CD4-positive, alpha-beta T cell treated with Interleukin-17A for 1 hour (primary cell): Measurements from ENCODE around the gene PTPRE.

Experiments
- DNase-seq: peaks from one replicate; pipeline ENCODE4 v3.0.0-alpha.2; 2020

PTPRE gene, protein sequence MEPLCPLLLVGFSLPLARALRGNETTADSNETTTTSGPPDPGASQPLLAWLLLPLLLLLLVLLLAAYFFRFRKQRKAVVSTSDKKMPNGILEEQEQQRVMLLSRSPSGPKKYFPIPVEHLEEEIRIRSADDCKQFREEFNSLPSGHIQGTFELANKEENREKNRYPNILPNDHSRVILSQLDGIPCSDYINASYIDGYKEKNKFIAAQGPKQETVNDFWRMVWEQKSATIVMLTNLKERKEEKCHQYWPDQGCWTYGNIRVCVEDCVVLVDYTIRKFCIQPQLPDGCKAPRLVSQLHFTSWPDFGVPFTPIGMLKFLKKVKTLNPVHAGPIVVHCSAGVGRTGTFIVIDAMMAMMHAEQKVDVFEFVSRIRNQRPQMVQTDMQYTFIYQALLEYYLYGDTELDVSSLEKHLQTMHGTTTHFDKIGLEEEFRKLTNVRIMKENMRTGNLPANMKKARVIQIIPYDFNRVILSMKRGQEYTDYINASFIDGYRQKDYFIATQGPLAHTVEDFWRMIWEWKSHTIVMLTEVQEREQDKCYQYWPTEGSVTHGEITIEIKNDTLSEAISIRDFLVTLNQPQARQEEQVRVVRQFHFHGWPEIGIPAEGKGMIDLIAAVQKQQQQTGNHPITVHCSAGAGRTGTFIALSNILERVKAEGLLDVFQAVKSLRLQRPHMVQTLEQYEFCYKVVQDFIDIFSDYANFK

DNA sequence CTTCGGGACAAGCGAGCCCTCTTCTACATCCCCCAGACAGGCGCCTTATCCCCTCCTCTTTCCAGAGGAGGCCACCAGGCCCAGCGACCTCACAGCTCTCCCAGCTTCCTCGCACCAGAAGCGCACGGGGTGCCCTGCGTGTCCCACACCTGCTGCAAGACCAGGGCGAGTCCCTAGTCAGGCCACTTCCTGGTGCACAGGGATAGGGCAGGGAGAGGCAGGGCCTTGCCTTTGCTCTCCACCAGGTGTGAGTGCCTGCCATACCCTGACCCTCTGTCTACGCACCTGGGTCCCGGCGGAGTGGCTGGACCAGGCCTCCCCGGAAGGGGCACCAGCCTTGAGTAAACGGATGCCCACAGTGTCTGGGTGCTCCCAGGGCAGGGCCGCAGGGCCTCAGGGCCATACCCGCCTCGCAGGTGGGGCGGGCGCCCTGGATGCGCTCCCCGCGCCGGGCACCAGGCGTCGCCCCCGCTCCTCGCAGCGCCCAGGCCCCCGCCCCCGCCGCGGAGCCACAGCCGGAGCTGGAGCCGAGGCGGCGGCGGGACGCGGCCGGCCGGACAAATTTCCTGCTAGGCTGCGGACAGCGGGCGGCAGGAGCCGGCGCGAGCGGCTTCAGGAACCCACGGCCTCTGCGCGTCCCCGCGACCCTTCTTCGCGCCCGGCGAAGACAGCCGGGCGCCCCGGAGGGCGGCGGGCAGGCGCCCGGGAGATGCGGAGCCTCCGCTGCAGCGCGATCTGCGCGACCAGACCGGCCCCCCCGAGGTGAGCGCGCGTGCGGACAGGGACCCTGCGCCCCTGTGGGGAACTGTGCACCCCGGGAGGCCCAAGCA is at the start of gene PTPRE:
TSS of gene PTPRE (plus strand) at position 556 of the 830 bp plus-strand sequence. CDS start 133,779 bp downstream, outside the sequence.
- DNase-seq = peak; percentile 48

DNA sequence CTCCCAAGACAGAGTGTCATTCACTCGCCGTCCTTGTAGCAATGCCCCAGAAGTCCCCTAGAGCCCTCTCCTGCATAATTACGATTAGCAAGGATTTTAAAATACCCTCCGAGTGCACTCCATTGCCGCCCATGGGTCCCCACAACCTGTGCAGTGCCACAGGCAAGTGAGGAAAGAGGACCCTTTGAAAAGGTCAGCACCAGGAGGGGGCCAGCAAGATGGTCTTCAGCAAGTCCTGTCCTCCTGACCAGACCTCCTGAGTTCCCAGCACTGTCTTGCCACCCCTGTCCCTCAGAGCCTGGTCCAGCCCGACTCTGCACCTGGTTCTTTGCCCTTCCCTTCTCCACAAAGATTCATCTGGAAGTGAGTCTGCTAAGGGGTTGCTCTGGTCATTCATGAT is 46.3 kb upstream of the PTPRE start:
- no peak for DNase-seq

DNA sequence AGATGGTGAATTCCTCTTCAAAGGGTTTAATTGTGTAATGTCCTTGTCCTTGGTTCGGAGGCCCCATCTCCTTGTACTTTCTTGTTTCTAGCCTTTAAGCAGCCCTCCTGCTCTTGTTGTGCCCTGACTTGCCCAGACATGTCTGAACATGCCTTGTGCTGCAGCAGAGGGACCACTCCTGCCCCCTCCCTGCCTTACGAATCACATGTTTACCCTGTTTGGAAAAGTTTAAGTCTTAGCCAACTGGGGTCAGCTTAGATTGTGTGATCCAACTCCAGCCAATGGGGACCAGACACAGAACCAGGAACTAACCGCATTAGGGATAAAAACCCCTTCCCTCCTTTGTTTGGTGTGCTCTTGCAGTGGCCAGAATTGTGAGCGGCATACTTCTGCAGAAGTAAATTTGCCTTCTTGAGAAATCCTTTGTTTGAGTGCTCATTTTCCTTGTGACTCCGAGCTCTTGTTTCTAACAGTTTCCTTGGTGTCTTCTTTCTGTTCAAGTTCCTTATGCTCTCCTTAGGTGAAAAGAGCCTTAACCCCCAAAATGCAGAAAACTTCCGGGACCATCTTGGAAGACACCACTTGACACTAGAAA is 43.6 kb upstream of the PTPRE start:
- DNase-seq = no peak

DNA sequence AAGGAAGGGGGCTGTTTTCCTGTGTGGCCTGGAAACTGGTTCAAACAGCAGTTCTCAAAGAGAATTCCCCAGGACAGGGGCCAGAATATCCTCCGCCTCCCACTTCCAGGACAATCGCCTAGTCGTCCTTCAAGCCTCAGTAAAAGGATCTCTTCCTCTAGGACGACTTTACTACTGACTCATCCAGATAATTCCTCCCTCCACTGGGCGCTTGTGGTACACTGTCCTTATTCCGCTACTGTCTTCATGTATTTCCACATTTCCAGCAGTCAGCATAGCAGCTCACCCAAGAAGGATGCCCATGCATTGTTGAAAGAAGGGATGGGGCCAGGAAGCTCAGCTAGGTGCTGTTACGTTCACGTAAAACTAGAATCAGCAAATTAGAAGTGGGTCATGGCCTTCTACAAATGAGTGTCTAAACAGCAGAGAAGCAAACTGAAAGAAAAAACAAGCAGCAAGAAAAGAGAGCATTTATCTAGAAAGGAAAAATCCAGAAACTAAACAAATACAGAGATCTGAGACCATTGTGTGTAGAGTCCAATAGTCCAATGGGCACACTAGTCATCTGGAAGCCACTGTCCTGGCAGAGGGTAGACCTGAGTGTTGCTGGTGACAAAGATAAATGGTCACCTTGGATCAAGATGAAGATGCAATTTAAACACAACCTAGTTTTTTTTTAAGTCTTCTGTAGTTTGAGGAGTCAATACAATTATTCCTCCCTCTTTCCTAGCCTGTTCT is 40.5 kb upstream of the PTPRE start:
- no peak for DNase-seq

DNA sequence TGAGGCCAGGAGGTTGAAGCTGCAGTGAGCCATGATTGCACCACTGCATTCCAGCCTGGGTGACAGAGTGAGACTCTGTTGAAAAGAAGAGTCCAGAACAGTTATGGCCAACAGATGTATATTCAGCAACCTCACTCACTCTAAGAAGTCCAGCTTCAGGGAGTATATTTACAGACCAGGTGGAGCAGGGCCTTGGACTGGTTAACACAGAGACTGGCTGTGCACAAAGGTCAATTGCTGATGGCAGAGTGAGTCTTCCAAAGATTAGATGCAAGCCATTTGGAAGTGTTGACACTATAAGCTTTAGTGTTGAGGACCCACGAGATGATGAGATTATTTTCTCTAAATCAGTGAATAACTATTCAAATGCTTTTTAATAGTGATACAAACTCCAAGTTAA is 39.1 kb upstream of the PTPRE start:
- DNase-seq = no peak

DNA sequence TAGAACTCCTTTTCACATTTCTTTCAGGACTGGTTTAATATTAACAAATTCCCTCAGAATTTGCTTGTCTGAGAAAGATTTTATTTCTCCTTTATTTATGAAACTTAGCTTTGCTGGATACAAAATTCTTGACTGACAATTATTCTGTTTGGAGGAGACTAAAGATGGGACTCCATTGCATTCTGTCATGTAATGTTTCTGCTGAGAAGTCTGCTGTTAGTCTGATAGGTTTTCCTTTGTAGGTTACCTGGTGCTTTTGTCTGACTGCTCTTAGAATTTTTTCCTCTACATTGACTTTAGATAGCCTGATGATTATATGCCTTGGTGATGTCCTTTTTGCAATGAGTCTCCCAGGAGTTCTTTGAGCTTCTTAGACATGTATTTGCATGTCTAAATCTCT is 37.6 kb upstream of the PTPRE start:
- no peak for DNase-seq

DNA sequence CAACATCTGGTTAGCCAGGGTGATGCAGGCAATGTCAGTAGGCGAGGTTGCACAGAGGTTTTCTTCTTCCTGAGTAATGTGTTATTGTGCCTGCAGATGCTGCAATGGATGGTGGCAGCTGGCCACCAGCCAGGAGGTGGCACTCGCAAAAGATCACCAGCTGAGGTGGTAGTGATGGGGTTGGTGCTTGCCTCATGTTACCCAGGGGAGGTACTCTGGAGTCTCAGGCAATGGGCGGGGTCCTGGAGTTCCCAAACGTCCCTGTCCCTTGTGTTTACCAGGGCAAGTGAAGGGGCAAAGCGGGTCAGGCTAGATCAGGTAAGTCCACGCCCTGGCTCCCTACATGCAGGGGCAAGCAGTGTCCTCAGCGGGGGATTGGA is 35.3 kb upstream of the PTPRE start:
- DNase-seq = no peak

DNA sequence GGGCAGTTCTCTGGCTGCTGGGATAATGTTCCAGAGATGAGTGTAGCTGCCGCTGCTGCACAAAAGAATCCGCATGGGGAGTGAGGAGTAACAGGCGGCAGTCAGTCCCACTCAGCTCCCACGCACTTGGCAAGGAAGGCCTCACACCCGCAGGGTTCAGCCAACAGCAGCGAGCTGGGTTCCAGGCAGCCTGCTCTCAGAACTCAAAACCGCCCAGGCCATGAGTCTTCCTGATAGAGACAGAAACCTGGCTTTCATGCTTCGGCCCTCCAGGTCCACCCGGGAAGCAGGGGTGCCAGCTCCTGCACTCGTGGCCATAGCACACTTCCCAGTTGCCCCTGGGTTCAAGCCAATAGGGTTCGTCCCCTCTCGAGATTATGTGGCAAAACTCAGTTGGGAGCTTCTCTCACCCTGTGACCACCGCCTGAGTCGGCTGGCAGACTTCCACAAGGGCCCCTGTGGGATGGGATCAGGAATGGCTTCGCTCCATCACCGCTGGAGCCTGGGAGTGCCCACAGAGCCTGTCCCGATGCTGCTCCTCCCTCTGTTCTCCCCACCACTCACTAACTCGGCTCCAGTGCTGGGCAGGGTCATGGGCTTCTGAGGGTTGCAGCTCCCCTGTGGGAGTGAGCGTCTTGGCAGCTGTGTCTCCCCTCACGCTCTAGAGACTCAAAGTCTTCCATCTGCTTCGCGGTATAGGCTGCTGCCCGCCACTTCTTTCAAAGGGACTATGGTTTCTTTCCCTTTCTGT is 34.7 kb upstream of the PTPRE start:
- no peak for DNase-seq

DNA sequence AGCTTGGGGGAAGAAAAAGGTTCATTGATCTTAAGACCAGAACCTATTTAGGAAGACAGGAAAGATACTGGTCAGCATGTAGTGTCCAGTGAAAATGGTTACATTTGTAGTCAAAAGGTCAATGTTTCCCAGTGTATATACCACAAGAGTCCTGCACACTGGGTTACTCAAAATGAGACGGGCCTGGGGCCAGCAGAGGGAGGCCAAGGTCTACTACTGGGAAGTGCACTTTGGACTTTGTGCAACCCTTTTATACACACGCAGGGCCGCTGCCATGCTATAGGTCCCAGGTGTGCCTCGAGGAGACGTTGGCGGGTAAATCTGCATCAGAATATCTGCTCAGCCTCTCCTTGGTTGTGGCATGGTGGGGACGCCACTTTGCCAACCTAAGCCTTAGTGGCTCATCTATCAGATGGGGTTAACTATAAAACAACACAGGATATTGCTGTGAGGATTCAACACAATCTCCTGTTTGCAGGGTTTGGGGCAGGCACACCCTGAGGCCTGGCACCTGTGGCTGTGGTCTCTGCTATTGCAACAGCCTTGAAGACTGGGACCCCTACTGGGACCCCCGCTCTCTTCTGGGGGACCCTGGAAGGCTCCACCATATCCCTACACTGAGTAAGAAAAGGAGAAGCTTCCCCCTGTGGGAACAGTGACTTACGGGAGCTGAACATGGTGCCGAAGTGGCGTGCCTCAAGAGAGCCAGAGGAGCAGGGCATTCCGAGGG is 33.9 kb upstream of the PTPRE start:
- DNase-seq = no peak

DNA sequence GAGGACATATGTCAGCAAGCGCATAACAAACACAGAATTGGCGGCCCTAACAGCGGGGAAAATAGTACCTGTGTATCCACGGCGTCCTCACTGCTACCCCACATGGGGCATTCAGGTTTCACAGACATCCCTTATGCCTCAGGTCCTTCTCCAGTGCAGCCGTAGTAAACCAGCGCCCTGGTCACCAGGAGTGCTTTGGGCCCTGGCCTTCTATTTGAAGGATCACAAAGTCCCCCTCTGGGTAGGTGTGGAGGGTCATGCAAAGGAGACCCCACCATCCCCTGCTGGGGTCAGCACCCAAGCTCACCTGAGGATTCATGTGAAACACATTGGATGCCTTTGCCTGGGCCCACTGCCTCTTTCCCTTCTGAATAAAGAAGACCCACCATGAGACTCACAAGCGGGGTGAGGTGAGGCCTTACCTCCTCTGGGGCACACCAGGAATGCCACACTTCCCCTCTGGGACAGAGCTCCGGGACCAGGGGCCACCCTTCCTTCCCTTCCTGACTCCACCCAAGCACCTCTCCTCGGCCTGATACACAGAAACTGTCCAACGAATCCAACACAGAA is 32.9 kb upstream of the PTPRE start:
- DNase-seq = no peak

DNA sequence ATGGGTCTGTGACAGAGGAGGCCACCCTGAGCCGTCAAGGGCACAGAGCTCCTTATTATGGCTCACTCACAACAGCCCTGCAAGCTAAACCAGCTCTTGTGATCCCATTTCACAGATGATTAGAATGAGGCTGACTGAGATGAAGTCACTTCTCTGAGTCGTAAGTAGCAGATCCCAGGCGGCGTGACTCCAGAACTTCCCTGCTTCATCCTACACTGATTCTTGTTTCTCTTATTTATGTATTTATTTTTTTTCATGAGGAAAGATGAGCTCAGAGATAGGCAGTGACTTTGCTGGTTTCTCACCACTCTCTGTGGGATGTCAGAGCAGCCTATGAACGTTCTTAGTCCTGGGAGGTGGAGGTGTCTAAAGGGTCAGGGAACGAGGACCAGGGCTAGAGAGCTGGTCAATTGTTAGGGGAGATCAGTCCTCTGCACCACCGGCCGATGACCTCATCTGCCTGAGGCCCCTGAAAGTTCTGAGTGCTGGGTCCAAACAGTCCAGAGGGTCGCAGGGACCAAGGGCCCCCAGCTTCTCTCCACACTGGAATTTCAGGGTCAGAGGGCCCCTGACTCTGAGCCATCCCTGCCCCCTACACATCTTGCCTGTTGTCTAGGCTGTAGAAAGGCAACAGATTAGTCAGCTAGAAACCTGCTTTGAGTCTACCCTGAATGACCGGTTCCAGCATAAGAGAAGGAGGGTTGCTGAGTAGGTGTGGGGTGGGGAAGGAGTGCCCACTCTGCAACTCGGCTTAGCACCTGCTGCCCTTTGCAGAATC is 32.0 kb upstream of the PTPRE start:
- DNase-seq = no peak

DNA sequence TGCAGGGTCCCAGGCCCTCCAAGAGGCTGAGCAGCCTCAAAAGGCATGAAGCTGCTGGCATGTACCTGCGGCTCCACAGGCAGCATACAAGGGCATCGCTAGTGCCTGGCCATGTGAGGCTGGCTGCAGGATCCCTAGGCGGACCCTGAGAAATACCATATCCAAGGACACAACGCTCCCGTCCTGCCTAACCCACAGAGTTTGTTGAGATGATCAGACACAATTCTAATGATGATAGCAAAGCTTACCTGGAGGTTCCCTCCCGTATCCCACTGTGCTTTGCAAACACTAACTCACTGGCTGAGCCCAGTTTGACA is 31.5 kb upstream of the PTPRE start:
- no peak for DNase-seq

DNA sequence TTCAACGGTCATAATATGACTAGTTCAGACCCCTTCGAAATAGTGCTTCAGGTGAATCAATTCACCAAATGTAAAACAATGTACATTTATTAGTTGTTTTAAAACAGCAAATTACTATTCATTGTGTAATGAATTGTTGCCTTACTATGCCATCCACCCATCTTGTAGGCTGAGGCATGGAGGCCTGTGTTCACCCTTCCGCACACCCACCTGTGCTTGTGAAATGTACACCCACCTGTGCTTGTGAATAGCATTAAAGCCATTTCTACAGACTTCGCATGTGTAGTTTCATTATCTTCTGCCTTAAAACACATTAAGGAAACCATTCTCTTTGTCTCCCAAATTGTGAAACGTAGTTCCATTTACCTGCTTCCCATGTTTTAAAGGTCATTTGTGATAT is 31.0 kb upstream of the PTPRE start:
- no peak for DNase-seq

DNA sequence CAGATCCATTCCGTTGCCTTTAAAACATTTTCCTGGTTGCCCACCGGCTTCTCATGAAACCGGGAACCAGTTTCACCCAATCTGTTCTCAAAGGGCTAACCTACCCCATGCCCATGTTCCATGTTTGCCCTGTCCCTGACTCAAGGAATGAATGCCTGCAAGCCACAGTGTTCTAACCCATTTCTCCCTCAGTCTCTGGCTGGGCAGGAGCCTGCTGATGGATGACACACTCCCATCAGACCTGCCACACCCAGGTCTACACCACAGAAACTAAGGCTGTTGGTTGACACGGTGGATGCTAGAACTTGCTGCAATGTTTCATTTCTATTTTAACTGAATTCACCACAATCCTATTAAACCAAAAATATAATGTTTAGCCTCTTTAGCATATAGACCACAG is 29.8 kb upstream of the PTPRE start:
- no peak for DNase-seq

DNA sequence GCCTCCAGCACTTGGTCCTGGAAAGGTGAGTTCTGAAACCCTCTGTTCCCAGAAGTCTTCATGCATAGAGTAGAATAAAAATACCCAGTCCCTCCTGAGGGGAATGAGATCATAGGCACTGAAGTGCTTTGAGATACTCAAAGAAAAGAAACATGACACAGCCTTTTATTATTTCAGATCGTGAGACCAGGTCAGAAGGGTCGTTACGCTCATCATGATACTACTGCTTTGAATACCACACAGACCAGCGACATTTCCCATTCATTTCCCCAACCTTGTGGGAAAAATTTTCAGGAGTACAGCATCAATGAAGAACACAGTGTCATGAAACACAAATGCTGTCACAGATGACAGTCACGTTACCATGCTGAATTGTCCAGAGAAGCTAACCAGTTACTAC is 29.2 kb upstream of the PTPRE start:
- DNase-seq = no peak

DNA sequence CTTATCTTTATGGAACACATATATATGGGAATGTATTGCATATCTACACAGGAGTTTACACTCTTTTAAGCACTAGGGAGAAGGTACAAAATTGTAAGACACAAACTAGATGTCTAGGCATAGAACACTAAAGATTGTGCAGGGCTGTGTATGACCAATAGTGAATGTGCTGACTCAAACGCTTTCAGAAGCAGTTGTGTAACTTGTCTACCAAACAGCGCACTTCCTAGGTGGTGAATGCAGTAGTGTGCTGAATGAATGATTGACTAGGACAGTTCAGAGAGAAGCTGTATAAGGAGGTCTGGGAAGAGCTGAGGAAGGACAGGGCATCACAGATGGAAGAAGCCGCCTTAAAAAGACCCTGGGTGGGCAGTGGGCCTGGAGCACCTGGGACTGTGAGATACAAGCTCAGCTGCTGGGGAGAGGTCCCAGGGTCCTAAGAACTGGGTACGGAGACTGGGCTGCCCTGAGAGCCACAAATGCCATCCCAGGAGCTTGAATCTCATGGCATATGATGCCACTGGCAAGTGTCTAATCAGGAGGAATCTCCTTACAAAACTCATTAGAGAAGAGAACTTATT is 28.3 kb upstream of the PTPRE start:
- no peak for DNase-seq

DNA sequence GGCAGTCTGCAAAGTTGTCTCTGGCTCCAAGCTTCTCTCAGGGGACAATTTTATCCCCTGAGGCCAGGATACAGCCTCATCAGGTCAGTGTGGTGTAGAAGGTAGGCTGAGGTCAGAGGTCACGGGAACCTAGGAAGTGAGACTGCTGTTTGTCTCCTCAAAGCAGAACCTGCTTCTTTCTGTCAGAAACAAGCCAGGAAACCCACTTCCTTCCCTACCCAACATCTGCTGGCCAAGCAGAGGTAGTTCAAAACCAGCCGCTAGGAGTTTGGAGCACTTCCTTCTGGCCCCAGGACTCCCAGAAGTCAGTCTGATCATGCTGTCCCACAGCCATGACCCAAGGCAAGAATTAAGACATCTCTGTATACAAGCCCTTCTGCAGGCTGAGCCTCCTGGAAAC is 26.3 kb upstream of the PTPRE start:
- peak; percentile 15 for DNase-seq

DNA sequence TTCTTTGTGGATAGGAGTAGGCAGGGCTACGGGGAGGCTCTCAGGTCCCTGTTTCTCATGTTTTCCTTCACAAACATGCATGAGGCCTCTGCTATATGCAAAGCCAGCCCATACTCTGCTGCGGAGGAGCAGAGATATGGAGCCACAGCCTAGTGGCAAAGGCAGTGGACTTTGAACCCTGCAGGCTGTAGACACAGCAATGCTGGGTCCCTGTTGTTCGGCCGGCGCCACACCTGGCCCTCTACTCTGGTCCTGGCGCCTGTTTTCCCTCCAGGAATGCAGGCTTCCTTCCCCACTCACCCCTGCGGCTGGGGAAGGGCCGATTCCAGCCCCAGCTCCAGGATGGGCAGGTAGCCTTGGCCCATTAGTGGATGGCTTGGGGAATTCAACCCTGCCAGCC is 25.6 kb upstream of the PTPRE start:
- no peak for DNase-seq

DNA sequence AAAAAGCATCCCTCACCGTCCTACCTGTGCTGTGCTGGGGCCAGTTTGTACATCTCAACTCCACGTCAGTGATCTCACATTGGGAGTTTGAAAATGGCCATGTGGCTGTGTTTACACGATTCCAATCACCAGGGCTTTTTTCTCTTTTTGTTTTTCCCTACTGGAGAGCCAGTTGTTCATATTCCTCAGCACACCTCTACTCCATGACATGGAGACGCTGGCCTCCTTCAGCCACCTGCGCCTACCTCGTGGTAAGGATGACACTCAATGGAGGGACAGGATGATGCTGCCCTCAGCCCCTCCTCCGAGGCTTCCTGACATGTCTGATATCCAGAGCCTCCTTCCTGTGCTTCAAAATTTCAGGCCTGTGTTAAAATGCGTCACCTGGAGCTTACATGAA is 24.5 kb upstream of the PTPRE start:
- DNase-seq = no peak
